Bronchial epithelial cell (primary cell): ENCODE results near the gene IGF1R. TPM values are rescaled to one million over a fixed set of nuclear protein-coding genes. Genes with fewer than 3 reads are reported as not detected.
A peak's percentile ranks its signal among the peaks of the same experiment; 100 is the strongest.

Source experiments
- DNase-seq: peaks from one replicate; pipeline ENCODE4 v3.0.0-alpha.2; 2010; ENCODE audit warnings: low read depth
- FAIRE-seq: peaks from 2 replicates; lab custom pipeline; 2011; peaks lifted over from hg19 to GRCh38; lab: Jason Lieb, UNC
- H3K27me3 ChIP-seq: 2 replicates; pipeline ENCODE4 v1.5.1; 2011; ENCODE audit warnings: low read length; ENCODE audit not compliant: control insufficient read depth, insufficient read depth
- H3K36me3 ChIP-seq: 2 replicates; pipeline ENCODE4 v1.5.1; 2011; ENCODE audit warnings: low read length; ENCODE audit not compliant: control insufficient read depth, insufficient read depth
- H3K4me3 ChIP-seq: 2 replicates; pipeline ENCODE4 v1.5.1; 2011; ENCODE audit warnings: mild to moderate bottlenecking, low read depth, low read length, control low read depth
- CTCF ChIP-seq: IDR thresholded peaks from 2 replicates; pipeline ENCODE4 v1.5.1; 2011; ENCODE audit warnings: mild to moderate bottlenecking, moderate library complexity, low read length, control low read depth, inconsistent platforms; ENCODE audit not compliant: insufficient read depth, severe bottlenecking
- total RNA-seq: library from RNA; depleted of rRNA; stranded (reverse); fragments of >200 nt; gene quantifications from 2 replicates; pipeline ENCODE4 v1.2.1, GENCODE V29; 2014

IGF1R gene
- total RNA-seq, 1 donor from 2014 or later = 39.5 TPM

GRCh38 chr15:98620020-98620419, 28.3 kb upstream of the IGF1R start:
- FAIRE-seq = no peak
- H3K27me3 ChIP-seq = no peaks in the 10 kb centered on the region
- no peak for TF ChIP-seq CTCF

GRCh38 chr15:98621021-98621420, 27.3 kb upstream of the IGF1R start:
- no peaks in the 10 kb centered on the region for H3K27me3 ChIP-seq
- no peak for DNase-seq
- no peak for FAIRE-seq
- TF ChIP-seq CTCF = no peak
- no peak overlapping the region for H3K4me3 ChIP-seq
- H3K36me3 ChIP-seq = no peaks in the 10 kb centered on the region

More at GRCh38 chr15:98620020-98620419, 28.3 kb upstream of the IGF1R start:
- H3K36me3 ChIP-seq = no peaks in the 10 kb centered on the region
- H3K4me3 ChIP-seq = no peak overlapping the region
- DNase-seq = no peak

- no peaks in the 10 kb centered on the region for H3K36me3 ChIP-seq
- DNase-seq (no peak), FAIRE-seq (peak; percentile 96)
- H3K4me3 ChIP-seq = no peak overlapping the region
- TF ChIP-seq CTCF = no peak
- no peaks in the 10 kb centered on the region for H3K27me3 ChIP-seq
Observed at GRCh38 chr15:98625614-98626013, 22.7 kb upstream of the IGF1R start.

GRCh38 chr15:98626153-98626552, 22.2 kb upstream of the IGF1R start:
- H3K27me3 ChIP-seq = no peaks in the 10 kb centered on the region
- DNase-seq = no peak
- FAIRE-seq = no peak
- no peaks in the 10 kb centered on the region for H3K36me3 ChIP-seq
- no peak for TF ChIP-seq CTCF
- no peak overlapping the region for H3K4me3 ChIP-seq

GRCh38 chr15:98628216-98628615, 20.1 kb upstream of the IGF1R start:
- FAIRE-seq (no peak), DNase-seq (no peak)
- H3K36me3 ChIP-seq = no peaks in the 10 kb centered on the region
- H3K4me3 ChIP-seq = no peak overlapping the region
- peaks cover 1% of the 10 kb centered on the region for H3K27me3 ChIP-seq
- TF ChIP-seq CTCF = no peak

- no peak for TF ChIP-seq CTCF
- FAIRE-seq = no peak
- no peaks in the 10 kb centered on the region for H3K36me3 ChIP-seq
- peaks cover 2% of the 10 kb centered on the region for H3K27me3 ChIP-seq
- no peak overlapping the region for H3K4me3 ChIP-seq
- no peak for DNase-seq
Observed at GRCh38 chr15:98635848-98636247, 12.5 kb upstream of the IGF1R start.
